ENCODE measurements around the gene CBLN1. TPM values are rescaled to one million over a fixed set of nuclear protein-coding genes. Genes with fewer than 3 reads are reported as not detected.
"Not testable (repeated sequence)": the region's sequence is repeated elsewhere in the genome, so short reads cannot be mapped to it uniquely, and the experiment has no call there.

Gene CBLN1
- total RNA-seq, 1 donor from 2014 or later: under 0.01 TPM

DNA sequence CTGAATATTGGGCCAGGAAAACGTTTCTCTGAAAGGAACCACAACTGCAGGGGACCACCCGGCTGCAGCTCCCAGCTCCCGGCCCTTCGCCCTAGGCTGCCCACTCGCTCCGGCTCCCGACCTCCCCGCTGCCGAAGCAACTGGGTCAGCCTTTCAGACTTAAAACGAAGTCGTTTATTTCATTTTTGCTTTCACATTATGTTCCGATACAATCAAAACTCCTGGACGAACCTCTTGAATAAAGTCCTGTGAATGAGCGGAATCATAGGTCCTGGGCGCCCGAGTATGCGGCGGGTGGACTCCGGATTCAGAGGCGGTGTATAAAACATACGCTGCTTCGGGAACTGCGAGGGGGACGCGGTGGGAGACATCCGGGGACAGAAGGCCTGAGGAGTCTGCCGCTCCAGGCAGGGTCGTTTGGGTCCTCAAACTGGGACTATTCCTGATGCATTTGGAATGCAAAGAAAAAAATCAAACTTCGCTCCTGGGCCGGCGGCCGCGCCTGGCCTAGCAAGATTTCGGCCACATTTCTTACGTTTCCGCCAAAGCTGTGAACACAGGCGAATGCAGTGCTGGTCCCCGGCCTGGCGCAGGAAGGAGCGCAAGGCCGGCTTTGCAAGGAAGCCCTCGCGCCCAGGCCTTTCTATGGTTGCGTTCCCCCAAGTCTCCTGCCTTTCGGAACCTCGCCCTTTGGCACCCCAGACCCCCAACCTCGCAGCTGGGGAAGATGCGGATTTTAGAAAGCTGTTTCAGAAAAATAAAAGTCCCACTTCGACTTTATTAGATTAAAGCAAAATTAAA, 3.7 kb downstream of the CBLN1 start:
- no peak for DNase-seq (ENCODE audit: low read depth in 2 of 2)

DNA sequence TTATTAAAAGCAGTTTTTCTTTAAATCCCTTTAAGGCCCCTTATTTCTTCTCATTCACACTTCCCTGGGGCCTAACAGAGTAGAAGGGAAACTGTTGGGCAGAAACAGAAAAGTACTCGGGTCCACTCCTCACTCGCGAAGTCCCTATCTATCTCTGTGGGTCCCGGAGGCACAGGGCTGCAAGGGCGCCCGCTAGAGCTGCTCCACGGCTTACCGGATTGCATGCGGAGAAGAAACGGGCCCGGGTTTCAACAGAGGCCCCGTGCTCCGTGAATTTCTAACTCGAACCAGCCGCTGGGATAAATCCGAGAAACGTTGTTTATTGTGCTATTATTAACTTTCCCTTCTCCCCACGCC, 4.3 kb downstream of the CBLN1 start:
- no peak for DNase-seq (ENCODE audit: low read depth in 2 of 2)

DNA sequence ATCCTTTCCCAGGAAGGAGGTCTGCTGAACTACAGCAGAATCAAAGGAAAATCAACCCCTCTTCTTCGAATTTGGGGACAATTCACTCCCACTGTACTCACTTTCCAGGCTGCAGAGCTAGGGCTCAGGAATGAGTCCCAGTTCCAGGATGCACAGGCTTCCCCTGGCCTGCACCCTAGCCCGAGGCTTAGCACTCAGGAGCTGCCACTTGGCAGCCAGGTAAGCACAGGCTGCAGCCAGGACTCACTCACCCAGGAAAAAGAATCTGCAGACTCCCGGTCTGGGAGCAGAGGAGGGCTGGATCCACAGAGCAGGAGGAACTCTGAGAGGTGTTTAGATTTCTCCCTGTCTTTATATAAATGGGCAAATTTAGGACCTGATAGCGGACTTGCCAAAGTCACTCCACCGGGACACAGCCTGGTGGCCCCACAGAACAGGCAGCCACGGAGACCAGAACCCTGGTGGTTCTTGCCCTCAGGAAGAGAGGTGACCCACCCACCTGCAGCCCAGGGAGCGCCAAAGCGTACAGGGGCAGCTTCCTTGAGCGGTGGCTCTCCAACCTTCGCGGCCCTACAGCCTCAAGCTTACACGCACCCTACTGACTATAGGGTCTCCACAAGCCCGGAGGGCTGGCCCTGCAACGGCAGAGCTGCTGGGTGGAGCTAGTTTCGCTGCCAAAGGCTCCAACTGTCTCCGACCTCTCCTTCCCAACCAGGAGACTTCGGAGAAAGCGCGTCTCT, 4.8 kb downstream of the CBLN1 start:
- no peak for DNase-seq (ENCODE audit: low read depth in 2 of 2)

DNA sequence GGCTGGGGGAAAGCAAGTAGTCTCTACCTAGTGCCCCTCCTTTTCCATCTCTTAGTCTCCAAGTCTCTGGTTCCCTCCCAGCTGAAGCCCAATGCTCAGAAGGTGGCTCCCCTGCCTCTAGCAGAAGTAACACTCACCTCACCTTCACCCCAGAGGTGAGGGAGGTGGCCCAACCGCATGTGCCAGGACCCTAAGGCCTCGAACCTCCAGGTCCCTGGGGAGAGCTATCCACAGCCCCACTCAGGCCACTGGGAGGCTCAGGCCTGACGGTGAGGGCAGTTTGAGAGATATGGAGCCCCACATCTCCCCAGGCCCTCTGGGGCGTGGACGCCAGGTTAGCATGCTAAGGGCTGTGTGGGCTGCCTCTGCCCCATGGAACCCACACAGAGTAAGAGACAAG, 5.8 kb downstream of the CBLN1 start:
- no peak for DNase-seq (ENCODE audit: low read depth in 2 of 2)

DNA sequence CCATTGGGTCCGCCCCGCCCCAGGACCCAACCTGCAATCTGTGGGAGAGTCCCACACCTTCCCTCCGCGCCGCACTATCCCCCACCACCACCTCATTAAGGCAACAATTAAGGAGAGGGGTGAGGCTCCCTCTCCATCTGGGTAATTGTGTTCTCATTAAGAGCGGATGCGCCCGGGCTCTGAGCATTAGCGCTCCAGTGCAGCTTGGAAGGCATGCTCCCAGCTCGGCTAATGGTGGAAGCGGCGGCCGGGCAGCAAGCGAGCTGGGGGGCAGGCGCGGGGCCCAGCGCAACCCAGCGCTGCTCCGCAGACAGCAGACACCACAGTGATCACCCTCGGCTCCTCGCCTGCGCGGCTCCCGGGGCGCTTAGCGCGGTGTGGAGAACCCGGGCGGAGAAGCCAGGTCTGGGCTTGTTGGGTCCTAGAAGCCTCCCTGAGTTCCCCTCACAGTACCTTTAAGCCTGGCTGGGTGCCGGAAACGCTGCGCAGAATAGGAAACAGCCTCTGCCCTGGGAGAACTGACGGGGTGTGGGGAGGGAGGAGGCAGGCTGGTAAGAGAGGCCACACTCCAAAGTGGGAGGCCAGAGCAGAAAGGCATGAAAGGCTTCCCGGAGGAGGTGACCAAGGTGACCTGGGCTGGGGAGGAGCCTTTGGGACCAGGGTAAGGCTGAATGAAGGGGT, 6.4 kb downstream of the CBLN1 start:
- no peak for DNase-seq (ENCODE audit: low read depth in 2 of 2)

DNA sequence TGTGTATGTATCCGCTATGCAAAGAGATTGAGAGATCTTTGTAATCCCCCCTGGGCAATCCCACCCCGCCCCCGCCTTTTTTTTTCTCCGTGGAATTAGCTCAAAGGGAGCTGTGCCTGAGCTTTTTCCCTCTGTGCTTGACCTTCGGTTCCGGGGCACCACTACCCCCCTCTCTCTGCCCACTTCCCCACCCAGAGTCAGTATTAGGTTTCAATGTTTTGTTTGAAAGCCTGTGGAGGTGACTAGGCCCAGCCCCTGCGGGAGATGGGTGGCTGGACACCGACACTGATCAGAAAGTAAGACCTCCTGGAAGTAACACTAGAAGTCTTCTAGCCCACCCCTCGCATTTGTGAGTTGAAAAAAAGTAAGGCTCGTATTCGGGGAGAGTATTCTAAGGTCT, 7.0 kb downstream of the CBLN1 start:
- DNase-seq (ENCODE audit: low read depth in 2 of 2): no peak

DNA sequence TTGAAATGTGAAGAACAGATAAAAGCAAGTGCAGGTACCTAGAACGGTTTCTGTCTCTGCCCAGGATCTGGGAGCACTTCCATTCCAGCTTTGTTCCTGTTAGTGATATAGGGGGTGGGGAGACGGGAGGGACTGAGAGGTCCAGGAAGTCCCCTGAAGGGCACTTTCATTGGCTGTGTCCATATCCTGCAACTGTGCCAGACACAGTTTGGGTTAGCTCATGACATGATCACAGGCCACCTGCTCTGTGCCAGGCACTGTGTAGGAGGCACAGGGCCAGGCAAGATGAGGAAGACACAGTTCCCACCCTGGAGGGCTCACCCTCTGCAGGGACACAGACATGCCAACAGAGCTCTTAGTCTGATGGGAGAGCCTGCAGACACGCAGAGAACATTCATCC, 7.9 kb downstream of the CBLN1 start:
- DNase-seq (ENCODE audit: low read depth in 2 of 2): no peak

DNA sequence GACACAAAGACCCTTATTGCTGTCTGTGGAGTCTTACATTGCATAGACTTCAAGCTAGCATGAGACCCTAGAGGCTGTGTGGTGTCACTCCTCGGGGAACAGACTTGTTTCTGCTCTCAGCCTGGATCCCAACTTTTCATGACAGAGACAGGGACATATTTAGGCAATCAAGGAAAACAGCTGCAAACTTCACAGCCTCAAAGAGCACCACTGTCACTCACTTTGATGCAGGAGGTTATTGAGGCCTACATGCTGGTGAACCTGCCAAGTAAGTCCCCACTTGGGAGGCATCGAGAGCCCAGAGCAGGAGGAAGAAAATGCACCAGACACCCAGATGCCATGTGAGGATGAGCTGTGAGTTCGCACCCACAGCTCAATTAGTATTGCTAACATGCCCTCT, 10.3 kb downstream of the CBLN1 start:
- no peak for DNase-seq (ENCODE audit: low read depth in 2 of 2)

DNA sequence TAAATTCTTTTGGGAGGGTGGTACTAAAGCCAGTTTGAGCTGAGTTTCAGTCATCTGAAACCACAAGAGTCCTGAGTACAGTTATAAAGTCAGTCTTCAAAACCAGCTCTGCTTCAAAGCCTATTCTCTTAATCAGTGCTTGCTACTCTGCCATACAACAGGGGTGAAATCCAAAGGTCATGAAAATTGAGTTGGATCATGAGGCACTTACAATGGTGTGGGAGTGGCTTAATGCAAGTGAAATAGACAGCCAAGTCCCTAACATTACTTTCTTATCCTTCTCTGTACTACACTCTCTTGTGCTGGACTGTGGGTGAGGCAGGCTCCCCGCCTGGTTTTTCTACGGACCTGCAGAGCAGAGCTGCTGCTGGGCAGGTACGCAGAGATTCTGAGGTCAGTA, 12.4 kb downstream of the CBLN1 start:
- no peak for DNase-seq (ENCODE audit: low read depth in 2 of 2)

DNA sequence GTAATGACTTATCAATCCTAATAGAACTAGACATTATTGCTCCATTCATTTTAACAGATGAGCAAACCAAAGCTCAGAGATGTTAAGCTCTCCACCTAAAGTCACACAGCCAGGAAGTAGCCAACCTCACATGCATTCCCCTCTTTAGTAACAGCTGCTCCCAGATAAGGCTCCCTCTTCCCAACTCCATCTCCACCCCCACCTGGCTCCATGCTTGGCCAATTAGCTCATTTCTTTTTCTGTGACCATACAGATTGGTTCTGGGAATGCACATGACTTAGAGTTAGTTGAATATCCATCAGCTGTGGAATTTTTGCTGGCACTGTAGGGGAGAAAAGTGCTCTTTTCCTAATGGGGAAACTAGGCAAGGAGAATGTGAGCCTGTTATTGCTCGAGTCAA, 13.0 kb downstream of the CBLN1 start:
- DNase-seq (ENCODE audit: low read depth in 2 of 2): no peak

DNA sequence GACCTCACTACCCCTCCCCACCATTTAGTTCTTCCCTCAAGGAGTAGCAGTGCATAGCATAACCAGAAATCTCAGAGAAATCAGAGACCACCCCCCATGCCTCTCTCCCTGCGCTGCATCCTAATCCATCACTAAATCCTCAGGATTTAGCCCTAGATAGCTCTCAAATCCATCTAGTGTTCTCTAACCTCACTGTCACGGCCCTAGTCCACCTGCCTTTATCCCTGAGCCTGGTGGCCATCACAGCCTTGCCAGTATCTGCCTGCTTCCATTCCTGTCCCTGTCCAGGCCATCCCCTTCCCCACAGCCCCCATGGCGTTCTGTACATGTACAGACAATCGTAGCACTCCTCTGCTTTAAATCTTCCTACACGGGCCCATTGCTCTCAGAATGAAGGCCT, 19.1 kb downstream of the CBLN1 start:
- no peak for DNase-seq (ENCODE audit: low read depth in 2 of 2)

DNA sequence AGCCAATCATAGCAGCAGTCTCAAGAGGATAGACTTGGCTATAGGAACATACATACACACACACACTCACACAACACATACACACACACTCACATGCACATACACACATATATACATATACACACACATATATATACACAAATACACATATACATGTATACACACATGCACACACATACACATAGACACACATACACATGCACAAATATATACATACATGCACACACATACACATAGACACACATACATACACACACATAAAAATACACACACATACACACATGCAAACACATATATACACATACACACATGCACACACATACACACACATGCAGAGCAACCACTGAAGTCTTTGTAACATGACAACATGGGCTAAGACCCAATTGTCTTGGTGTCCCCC, 19.7 kb downstream of the CBLN1 start:
- DNase-seq (ENCODE audit: low read depth in 2 of 2): no peak

DNA sequence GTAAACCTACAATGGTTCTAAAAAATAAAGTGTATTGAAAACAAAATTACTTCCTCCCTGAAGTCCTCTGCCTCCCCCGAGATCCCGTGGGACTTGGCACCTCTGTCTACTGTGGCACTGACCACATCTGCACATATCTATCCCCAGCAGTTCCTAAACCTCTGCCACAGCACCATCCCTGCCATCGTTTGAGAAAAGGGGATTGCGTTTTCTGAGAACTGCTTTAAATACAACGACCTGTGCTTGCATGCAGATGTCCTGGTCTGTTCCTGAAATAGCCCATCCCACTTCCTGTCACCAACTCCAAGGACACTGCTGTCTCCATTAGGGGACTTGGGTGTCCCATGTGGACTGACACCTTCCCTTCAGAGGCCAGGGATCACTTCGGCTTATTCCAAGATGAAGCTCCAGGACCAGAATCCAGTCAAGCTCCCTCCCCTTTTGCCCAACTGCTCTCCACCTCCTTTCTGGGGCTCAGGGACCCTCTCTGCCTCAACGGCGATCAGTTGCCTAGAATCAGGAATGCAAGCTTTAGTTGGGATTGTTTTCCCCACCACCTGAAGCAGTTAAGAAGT, 20.6 kb downstream of the CBLN1 start:
- no peak for DNase-seq (ENCODE audit: low read depth in 2 of 2)

DNA sequence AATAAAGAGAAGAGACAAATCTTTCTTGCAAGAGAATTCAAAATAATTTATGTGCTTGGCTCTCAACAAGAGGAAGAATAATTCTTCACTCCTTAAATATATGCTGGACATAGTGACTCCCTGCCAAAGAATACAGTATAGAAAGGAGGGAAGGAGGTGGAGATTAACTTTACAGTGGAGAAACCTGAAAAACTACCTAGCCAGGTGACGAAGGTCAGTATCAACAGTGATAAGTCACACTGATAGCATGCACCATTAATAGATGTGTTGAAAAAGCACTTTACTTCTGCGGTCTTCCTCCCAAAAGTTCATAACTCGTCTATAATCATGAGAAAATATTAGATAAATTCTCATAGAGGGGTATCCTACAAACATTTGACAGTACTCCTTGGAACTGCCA, 21.4 kb downstream of the CBLN1 start:
- DNase-seq (ENCODE audit: low read depth in 2 of 2): no peak

DNA sequence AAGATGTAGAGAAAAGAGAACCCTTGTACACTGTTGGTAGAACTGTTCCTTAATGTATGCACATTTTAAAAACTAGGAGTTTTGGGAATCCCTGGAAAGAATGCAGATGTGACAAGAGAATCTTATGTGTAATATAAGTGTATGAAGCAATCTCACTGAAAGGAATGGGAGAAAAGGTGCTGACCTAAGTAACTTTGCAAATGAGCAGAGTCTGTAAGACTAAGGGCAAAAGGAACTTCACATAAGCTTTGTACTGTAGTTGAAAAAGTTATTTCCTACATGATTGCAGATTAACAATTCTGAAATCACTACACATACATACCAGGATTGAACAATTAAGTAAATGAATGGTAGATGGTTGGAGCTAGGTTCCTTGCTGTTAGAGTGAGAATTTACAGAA, 22.3 kb downstream of the CBLN1 start:
- no peak for DNase-seq (ENCODE audit: low read depth in 2 of 2)

DNA sequence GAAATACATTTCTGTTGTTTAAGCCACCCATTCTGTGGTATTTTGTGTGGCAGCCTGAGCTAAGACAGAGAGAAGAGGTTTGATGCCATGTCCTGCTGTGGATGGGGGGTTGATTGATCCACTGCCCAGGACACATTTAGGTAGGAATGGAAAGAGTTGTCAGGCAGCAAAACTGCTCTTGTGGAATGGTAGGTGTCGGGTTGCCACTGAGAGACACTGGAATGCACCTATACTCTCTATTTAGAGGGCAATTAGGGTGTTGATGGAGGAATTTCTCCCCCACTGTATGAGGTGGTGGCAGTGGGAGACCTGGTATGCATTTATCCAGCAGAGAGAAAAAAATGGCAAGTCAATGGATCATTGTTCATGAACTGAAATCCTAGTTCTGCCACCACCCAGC, 30.9 kb downstream of the CBLN1 start:
- DNase-seq (ENCODE audit: low read depth in 2 of 2): no peak

DNA sequence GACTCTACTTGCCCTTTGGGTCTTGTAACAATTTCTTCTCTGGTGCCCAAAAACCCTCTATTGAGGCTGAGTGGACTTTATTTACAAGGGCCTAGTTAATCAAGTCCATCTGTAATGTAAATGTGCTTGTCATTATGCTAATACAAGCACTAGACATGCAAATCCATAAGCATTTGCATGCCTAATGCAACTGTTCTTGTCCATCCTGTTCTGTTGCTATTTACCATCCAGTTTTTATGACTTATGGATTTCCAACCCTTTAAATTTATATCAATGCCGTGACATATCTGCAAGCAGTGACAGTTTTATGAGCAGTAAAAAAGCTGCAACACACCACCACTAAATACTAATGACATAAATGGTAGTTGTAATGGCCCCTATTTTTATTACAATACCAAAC, 33.4 kb downstream of the CBLN1 start:
- no peak for DNase-seq (ENCODE audit: low read depth in 2 of 2)

DNA sequence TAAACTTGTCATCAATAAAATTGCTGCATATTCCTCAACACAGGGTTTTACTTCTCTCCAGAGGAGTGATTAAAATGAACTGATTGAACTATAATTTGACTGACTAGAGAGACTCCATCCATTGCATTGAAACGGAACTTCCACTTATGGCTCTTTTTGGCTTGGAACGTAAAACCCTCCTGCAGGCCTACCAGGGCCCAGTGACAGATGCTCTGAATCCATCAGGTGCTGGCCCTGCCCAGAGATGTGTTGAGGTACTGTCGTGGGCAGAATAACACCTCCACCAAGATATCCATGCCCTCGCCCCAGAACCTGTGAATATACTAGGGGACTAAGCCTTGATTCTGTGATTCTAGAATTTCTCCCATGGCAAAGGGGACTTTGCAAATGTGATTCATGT, 45.4 kb downstream of the CBLN1 start:
- no peak for DNase-seq (ENCODE audit: low read depth in 2 of 2)

DNA sequence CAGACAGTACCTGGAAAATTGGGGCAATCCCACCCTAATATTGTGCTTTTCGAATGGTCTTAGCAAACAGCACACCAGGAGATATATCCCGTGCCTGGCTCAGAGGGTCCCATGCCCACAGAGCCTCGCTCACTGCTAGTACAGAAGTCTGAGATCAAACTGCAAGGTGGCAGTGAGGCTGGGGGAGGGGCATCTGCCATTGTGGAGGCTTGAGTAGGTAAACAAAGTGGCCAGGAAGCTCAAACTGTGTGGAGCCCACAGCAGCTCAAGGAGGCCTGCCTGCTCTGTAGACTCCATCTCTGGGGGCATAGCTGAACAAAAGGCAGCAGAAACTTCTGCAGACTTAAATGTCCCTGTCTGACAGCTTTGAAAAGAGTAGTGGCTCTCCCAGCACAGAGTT, 53.3 kb downstream of the CBLN1 start:
- DNase-seq (ENCODE audit: low read depth in 2 of 2): not testable (repeated sequence)
